Measurements from ENCODE around the gene OASL. TPM values are rescaled to one million over a fixed set of nuclear protein-coding genes. Genes with fewer than 3 reads are reported as not detected.
A peak's percentile ranks its signal among the peaks of the same experiment; 100 is the strongest.

Gene OASL
- total RNA-seq, 1 donor from 2014 or later, result not detected

GRCh38 chr12:121005346-121005815 is 33.7 kb downstream of the OASL start:
- Mint-ChIP-seq H3K9me3 (ENCODE audit: low read depth) (no peaks in the 10 kb centered on the region), H3K27me3 (no peaks in the 10 kb centered on the region), H3K4me1 (ENCODE audit: low read depth) (no peaks in the 10 kb centered on the region), H3K27ac (no peak overlapping the region), H3K36me3 (ENCODE audit: insufficient read depth) (peaks cover 28% of the 10 kb centered on the region), H3K4me3 (ENCODE audit: low read depth) (no peak overlapping the region)
- peak; percentile 74 for TF ChIP-seq CTCF (IDR thresholded peaks at IDR 0.05; ENCODE audit: unreplicated experiment)
- peak; percentile 48 for DNase-seq (ENCODE audit: low spot score, unreplicated experiment)

GRCh38 chr12:121004253-121004815 is 34.7 kb downstream of the OASL start:
- Mint-ChIP-seq H3K4me1 (ENCODE audit: low read depth) (no peaks in the 10 kb centered on the region), H3K9me3 (ENCODE audit: low read depth) (no peaks in the 10 kb centered on the region), H3K36me3 (ENCODE audit: insufficient read depth) (peaks cover 27% of the 10 kb centered on the region), H3K27ac (no peak overlapping the region), H3K27me3 (no peaks in the 10 kb centered on the region), H3K4me3 (ENCODE audit: low read depth) (no peak overlapping the region)
- DNase-seq (ENCODE audit: low spot score, unreplicated experiment), result no peak
- no peak for TF ChIP-seq CTCF (IDR thresholded peaks at IDR 0.05; ENCODE audit: unreplicated experiment)

GRCh38 chr12:121003650-121004049 is 35.4 kb downstream of the OASL start:
- Mint-ChIP-seq H3K4me3 (ENCODE audit: low read depth) (no peak overlapping the region), H3K27ac (no peak overlapping the region), H3K9me3 (ENCODE audit: low read depth) (no peaks in the 10 kb centered on the region), H3K36me3 (ENCODE audit: insufficient read depth) (peaks cover 27% of the 10 kb centered on the region), H3K4me1 (ENCODE audit: low read depth) (no peaks in the 10 kb centered on the region), H3K27me3 (no peaks in the 10 kb centered on the region)
- DNase-seq (ENCODE audit: low spot score, unreplicated experiment), result no peak
- peak; percentile 49 for TF ChIP-seq CTCF (IDR thresholded peaks at IDR 0.05; ENCODE audit: unreplicated experiment)

- Mint-ChIP-seq H3K27ac (no peak overlapping the region), H3K4me3 (ENCODE audit: low read depth) (no peak overlapping the region), H3K9me3 (ENCODE audit: low read depth) (no peaks in the 10 kb centered on the region), H3K27me3 (no peaks in the 10 kb centered on the region), H3K4me1 (ENCODE audit: low read depth) (no peaks in the 10 kb centered on the region), H3K36me3 (ENCODE audit: insufficient read depth) (peaks cover 26% of the 10 kb centered on the region)
- no peak for DNase-seq (ENCODE audit: low spot score, unreplicated experiment)
- no peak for TF ChIP-seq CTCF (IDR thresholded peaks at IDR 0.05; ENCODE audit: unreplicated experiment)
Observed at GRCh38 chr12:121001841-121002483, 37.1 kb downstream of the OASL start.

GRCh38 chr12:121001060-121001459 is 38.0 kb downstream of the OASL start:
- Mint-ChIP-seq H3K9me3 (ENCODE audit: low read depth) (no peaks in the 10 kb centered on the region), H3K4me1 (ENCODE audit: low read depth) (no peaks in the 10 kb centered on the region), H3K27ac (no peak overlapping the region), H3K4me3 (ENCODE audit: low read depth) (no peak overlapping the region), H3K27me3 (no peaks in the 10 kb centered on the region), H3K36me3 (ENCODE audit: insufficient read depth) (peaks cover 25% of the 10 kb centered on the region)
- DNase-seq (ENCODE audit: low spot score, unreplicated experiment), result no peak
- TF ChIP-seq CTCF (IDR thresholded peaks at IDR 0.05; ENCODE audit: unreplicated experiment), result no peak
